HT1080 (cell line): Measurements from ENCODE around the gene TSPAN13. TPM values are rescaled to one million over a fixed set of nuclear protein-coding genes. Genes with fewer than 3 reads are reported as not detected.

Experiments
- DNase-seq: peaks from one replicate; pipeline ENCODE4 v3.0.0-alpha.2; 2015; ENCODE audit warnings: low read depth
- total RNA-seq: library from RNA; depleted of rRNA; stranded (reverse); fragments of >200 nt; shearing (Covaris generic); gene quantifications from 2 replicates; pipeline ENCODE4 v1.2.3, GENCODE V29; 2014

The TSPAN13 gene
- total RNA-seq, 1 experiment from 2014 or later = 0.26 TPM

GRCh38 chr7:16774294-16774693 is 20.7 kb downstream of the TSPAN13 start:
- no peak for DNase-seq

GRCh38 chr7:16774986-16775385 is 21.4 kb downstream of the TSPAN13 start:
- DNase-seq = no peak

- no peak for DNase-seq
These were observed 22.5 kb downstream of the TSPAN13 start for GRCh38 chr7:16776053-16776452.

GRCh38 chr7:16778476-16778875 is 24.9 kb downstream of the TSPAN13 start:
- no peak for DNase-seq

- DNase-seq = no peak
These were observed 25.5 kb downstream of the TSPAN13 start for GRCh38 chr7:16779051-16779450.

GRCh38 chr7:16780596-16780995 is 27.0 kb downstream of the TSPAN13 start:
- no peak for DNase-seq

- no peak for DNase-seq
These were observed 31.8 kb downstream of the TSPAN13 start for GRCh38 chr7:16785321-16785720.

GRCh38 chr7:16785846-16786245 is 32.3 kb downstream of the TSPAN13 start:
- DNase-seq = no peak

GRCh38 chr7:16786257-16786656 is 32.7 kb downstream of the TSPAN13 start:
- no peak for DNase-seq

- no peak for DNase-seq
These were observed 33.6 kb downstream of the TSPAN13 start for GRCh38 chr7:16787127-16787526.

- DNase-seq = no peak
These were observed 37.5 kb downstream of the TSPAN13 start for GRCh38 chr7:16791071-16791470.

GRCh38 chr7:16791905-16792698 is 38.5 kb downstream of the TSPAN13 start:
- DNase-seq = no peak

GRCh38 chr7:16794986-16795385 is 41.4 kb downstream of the TSPAN13 start:
- DNase-seq = no peak

- no peak for DNase-seq
These were observed 42.1 kb downstream of the TSPAN13 start for GRCh38 chr7:16795624-16796023.

GRCh38 chr7:16801111-16801542 is 47.6 kb downstream of the TSPAN13 start:
- peak; percentile 74 for DNase-seq

GRCh38 chr7:16801579-16801978 is 48.0 kb downstream of the TSPAN13 start:
- no peak for DNase-seq

- no peak for DNase-seq
These were observed 49.6 kb downstream of the TSPAN13 start for GRCh38 chr7:16803125-16803524.

GRCh38 chr7:16803881-16804673 is 50.5 kb downstream of the TSPAN13 start:
- DNase-seq = no peak

GRCh38 chr7:16804674-16805439 is 51.3 kb downstream of the TSPAN13 start, which contains the start of gene AGR2:
Gene AGR2, minus strand, starts transcription at chr7:16804999. Its CDS starts 3,203 bp downstream, at chr7:16801796.
- no peak for DNase-seq

- DNase-seq = no peak
These were observed 51.9 kb downstream of the TSPAN13 start for GRCh38 chr7:16805441-16805840.

GRCh38 chr7:16810112-16810511 is 56.6 kb downstream of the TSPAN13 start:
- no peak for DNase-seq

GRCh38 chr7:16810573-16810972 is 57.0 kb downstream of the TSPAN13 start:
- no peak for DNase-seq
